GM10266 (cell line): Measurements from ENCODE around the gene GALNT14.

Experiments
- DNase-seq: peaks from one replicate; pipeline ENCODE4 v3.0.0; 2012; ENCODE audit errors: extremely low spot score
- CTCF ChIP-seq: IDR thresholded peaks from 2 replicates; pipeline ENCODE4 v1.5.1; 2012; ENCODE audit warnings: mild to moderate bottlenecking, low read depth; ENCODE audit not compliant: control insufficient read depth, insufficient read depth; ENCODE audit errors: missing control alignments

The GALNT14 gene

GRCh38 chr2:31134480-31134879 lies 3.8 kb downstream of the GALNT14 start:
- no peak for TF ChIP-seq CTCF

GRCh38 chr2:31132786-31133185 lies 5.5 kb downstream of the GALNT14 start:
- TF ChIP-seq CTCF = no peak
- DNase-seq = no peak

More at GRCh38 chr2:31134480-31134879, 3.8 kb downstream of the GALNT14 start:
- DNase-seq = no peak

GRCh38 chr2:31131871-31132270 lies 6.4 kb downstream of the GALNT14 start:
- no peak for DNase-seq

GRCh38 chr2:31129375-31130171 lies 8.7 kb downstream of the GALNT14 start:
- DNase-seq = no peak
- TF ChIP-seq CTCF = no peak

More at GRCh38 chr2:31131871-31132270, 6.4 kb downstream of the GALNT14 start:
- no peak for TF ChIP-seq CTCF

- DNase-seq = no peak
- no peak for TF ChIP-seq CTCF
Measured at GRCh38 chr2:31127931-31128330, 10.3 kb downstream of the GALNT14 start.

GRCh38 chr2:31125918-31126695 lies 12.1 kb downstream of the GALNT14 start:
- no peak for DNase-seq
- TF ChIP-seq CTCF = no peak

GRCh38 chr2:31124904-31125303 lies 13.3 kb downstream of the GALNT14 start:
- no peak for DNase-seq
- no peak for TF ChIP-seq CTCF
